Stomach smooth muscle (tissue), 2 donors: ENCODE measurements around the gene ELOVL7.
"Not testable (repeated sequence)": the region's sequence is repeated elsewhere in the genome, so short reads cannot be mapped to it uniquely, and the experiment has no call there.

Experiments
- H3K27ac ChIP-seq: one replicate; pipeline ENCODE4 v1.7.0; 2013; ENCODE audit warnings: mild to moderate bottlenecking, low read length, inconsistent platforms
- H3K27me3 ChIP-seq, 2 donors: one replicate each; pipeline ENCODE4 v1.7.0; 2013; ENCODE audit warnings: low read length in 2 of 2; ENCODE audit not compliant: insufficient read depth in 2 of 2, control insufficient read depth in 1 of 2
- H3K36me3 ChIP-seq, 2 donors: one replicate each; pipeline ENCODE4 v1.7.0; 2013; ENCODE audit warnings: low read length in 2 of 2; ENCODE audit not compliant: control insufficient read depth in 2 of 2, insufficient read depth in 2 of 2
- H3K4me1 ChIP-seq: one replicate; pipeline ENCODE4 v1.7.0; 2013; ENCODE audit warnings: low read length; ENCODE audit not compliant: control insufficient read depth, insufficient read depth
- H3K4me3 ChIP-seq, 2 donors: one replicate each; pipeline ENCODE4 v1.7.0; 2013; ENCODE audit warnings: low read length in 2 of 2
- H3K9ac ChIP-seq, 2 donors: one replicate each; pipeline ENCODE4 v1.7.0; 2013; ENCODE audit warnings: low read length in 2 of 2, mild to moderate bottlenecking in 1 of 2
- H3K9me3 ChIP-seq, 2 donors: one replicate each; pipeline ENCODE4 v1.7.0; 2013; ENCODE audit warnings: low read length in 2 of 2; ENCODE audit not compliant: control insufficient read depth in 2 of 2
- donor health status: healthy.
- donor health status: Pancreatic carcinoma.

ELOVL7 gene

DNA sequence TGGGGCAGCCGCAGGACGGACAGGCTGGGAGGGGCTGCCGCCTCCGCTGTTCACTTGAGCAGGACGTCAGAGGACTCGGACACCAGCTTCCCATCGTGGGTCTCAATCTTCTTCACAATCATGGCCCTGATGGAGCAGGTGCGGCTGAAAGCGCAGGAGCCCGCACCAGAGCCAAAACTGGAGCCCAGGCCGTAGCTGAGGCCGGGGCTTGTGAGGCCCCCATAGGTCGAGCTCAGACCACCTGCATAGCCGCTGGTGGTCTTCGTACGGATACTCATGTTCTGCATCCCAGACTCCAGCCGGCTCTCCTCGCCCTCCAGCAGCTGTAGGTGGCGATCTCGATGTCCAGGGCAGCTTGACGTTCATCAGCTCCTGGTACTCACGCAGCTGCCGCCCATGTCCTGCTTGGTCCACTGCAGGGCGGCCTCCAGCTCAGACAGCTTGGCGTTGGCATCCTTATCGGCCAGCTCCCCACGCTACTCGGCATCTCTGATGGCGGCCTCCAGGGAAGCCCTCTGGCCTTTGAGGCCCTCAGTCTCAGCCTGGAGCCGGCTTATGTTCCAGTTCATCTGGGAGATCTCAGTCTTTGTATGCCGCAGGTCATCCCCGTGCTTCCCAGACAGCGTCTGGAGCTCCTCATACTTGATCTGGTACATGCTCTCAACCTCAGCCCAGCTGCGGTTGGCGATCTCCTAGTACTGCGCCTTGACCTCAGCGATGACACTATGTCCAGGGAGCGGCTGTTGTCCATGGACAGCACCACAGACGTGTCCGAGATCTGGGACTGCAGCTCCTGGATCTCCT is 100.4 kb downstream of the ELOVL7 start:
- Histone ChIP-seq H3K27ac (no peak overlapping the region), H3K4me1 (no peaks in the 10 kb centered on the region), H3K9ac (no peak overlapping the region), H3K27me3 (no peaks in the 10 kb centered on the region), H3K36me3 (no peaks in the 10 kb centered on the region), H3K9me3 (peaks cover 0 to 3% of the 10 kb centered on the region in 2 donors), H3K4me3 (no peak overlapping the region)

DNA sequence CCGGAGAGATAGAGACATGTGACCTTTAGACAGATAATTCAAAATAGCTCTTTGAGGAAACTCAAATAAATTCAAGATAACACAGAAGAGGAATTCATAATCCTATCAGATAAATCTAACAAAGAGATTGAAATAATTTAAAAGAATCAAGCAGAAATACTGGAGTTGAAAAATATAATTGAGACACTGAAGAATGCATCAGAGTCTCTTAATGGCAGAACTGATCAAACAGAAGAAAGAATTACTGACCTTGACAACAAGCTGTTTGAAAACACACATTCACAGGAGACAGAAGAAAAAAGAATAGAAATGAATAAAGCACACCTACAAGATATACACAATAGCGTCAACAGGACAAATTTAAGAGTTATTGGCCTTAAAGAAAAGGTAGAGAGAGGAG is 103.7 kb downstream of the ELOVL7 start:
- no peaks in the 10 kb centered on the region for H3K27me3 ChIP-seq
- no peak overlapping the region for H3K4me3 ChIP-seq

GRCh38 chr5:60738933-60739332 is 105.1 kb downstream of the ELOVL7 start:
- no peak overlapping the region for H3K9ac ChIP-seq
- no peak overlapping the region for H3K27ac ChIP-seq
- H3K4me3 ChIP-seq: no peak overlapping the region
- H3K9me3 ChIP-seq: peaks cover 0 to 3% of the 10 kb centered on the region in 2 donors
- H3K27me3 ChIP-seq: no peaks in the 10 kb centered on the region
- no peaks in the 10 kb centered on the region for H3K4me1 ChIP-seq
- H3K36me3 ChIP-seq: no peaks in the 10 kb centered on the region

More for the DNA sequence above, 103.7 kb downstream of the ELOVL7 start:
- Histone ChIP-seq H3K9me3 (peaks cover 0 to 3% of the 10 kb centered on the region in 2 donors), H3K27ac (no peak overlapping the region), H3K36me3 (no peaks in the 10 kb centered on the region), H3K9ac (no peak overlapping the region), H3K4me1 (no peaks in the 10 kb centered on the region)

DNA sequence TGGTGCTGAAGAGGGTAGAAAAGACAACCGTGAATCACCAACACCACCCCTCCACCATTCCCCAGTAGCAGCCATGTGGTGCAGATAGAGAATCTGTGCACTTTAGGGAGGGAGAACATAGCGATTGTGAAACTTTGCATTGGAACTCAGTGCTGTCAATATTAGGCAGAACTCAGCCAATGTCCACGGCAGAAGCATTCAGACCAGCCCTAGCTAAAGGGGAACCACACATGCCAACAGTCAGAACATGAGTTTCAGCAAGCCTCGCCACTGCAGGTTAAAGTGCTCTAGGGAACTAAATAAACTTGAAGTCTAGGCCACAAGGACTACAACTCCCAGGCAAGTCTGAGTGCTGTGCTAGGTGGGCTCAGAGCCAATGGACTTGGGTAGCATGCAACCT is 105.6 kb downstream of the ELOVL7 start:
- H3K27ac ChIP-seq: no peak overlapping the region
- peaks cover 0 to 3% of the 10 kb centered on the region in 2 donors for H3K9me3 ChIP-seq
- H3K4me3 ChIP-seq: no peak overlapping the region
- H3K4me1 ChIP-seq: no peaks in the 10 kb centered on the region
- H3K27me3 ChIP-seq: no peaks in the 10 kb centered on the region
- H3K9ac ChIP-seq: no peak overlapping the region
- no peaks in the 10 kb centered on the region for H3K36me3 ChIP-seq

GRCh38 chr5:60730858-60731257 is 113.2 kb downstream of the ELOVL7 start:
- not testable (repeated sequence) for H3K9me3 ChIP-seq, H3K27me3 ChIP-seq, H3K4me1 ChIP-seq, H3K36me3 ChIP-seq, H3K27ac ChIP-seq, H3K4me3 ChIP-seq, H3K9ac ChIP-seq

GRCh38 chr5:60727033-60727679 is 116.9 kb downstream of the ELOVL7 start:
- Histone ChIP-seq H3K27me3 (no peaks in the 10 kb centered on the region), H3K9me3 (no peaks in the 10 kb centered on the region), H3K4me3 (no peak overlapping the region), H3K36me3 (no peaks in the 10 kb centered on the region), H3K27ac (no peak overlapping the region), H3K9ac (no peak overlapping the region), H3K4me1 (no peaks in the 10 kb centered on the region)

DNA sequence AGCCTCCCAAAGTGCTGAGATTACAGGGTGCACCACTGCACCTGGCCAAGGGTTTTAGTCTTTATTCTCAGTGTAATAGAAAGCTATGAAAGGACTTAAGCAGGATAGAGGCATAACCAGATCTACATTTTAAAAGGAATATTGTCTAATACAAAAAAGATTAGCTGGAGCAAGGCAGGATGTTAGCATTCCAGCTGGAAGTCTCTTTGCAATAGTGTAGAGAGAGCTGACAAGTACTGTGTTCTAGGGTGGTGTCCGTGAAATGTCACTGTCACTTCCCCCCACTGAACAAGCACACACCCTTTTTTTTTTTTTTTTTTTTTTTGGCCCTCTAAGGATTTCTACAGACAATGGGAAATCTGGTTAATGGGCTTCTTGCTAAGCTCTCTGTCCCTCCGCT is 119.9 kb downstream of the ELOVL7 start:
- Histone ChIP-seq H3K4me3 (no peak overlapping the region), H3K27ac (no peak overlapping the region), H3K36me3 (no peaks in the 10 kb centered on the region), H3K27me3 (no peaks in the 10 kb centered on the region), H3K9me3 (no peaks in the 10 kb centered on the region), H3K4me1 (no peaks in the 10 kb centered on the region), H3K9ac (no peak overlapping the region)

DNA sequence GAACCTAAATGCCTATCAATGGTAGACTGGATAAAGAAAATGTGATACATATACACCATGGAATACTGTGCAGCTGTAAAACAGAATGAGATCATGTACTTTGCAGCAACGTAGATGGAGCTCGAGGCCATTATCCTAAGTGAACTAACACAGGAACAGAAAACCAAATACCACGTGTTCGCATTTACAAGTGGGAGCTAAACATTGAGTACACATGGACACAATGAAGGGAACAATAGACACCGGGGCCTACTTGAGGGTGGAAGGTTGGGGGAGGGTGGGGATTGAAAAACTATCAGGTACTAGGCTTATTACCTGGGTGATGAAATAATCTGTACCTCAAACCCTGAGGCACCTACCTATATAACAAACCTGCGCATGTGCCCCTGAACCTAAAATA is 121.7 kb downstream of the ELOVL7 start:
- H3K27ac ChIP-seq: no peak overlapping the region
- H3K4me3 ChIP-seq: no peak overlapping the region
- no peaks in the 10 kb centered on the region for H3K9me3 ChIP-seq
- no peaks in the 10 kb centered on the region for H3K36me3 ChIP-seq
- H3K4me1 ChIP-seq: no peaks in the 10 kb centered on the region
- no peak overlapping the region for H3K9ac ChIP-seq
- H3K27me3 ChIP-seq: no peaks in the 10 kb centered on the region

DNA sequence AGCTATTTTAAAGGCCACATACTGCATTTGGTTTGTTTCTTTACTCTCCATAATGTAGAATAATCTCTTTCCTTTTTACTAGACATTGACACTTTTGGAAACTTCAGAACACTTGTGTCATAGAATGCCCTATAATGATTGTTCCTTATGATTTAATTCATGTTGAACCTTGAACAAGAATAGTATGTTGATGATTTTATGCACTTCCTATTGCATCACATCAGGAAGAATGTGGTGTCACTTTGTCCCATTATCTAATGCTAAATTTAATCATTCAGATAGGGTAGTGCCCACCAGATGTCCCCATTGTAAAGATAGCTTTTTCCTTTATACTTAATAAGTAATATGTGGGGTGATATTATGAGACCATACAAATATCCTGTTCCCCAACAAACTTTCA is 124.7 kb downstream of the ELOVL7 start:
- Histone ChIP-seq H3K36me3 (no peaks in the 10 kb centered on the region), H3K9me3 (no peaks in the 10 kb centered on the region), H3K27ac (no peak overlapping the region), H3K9ac (no peak overlapping the region), H3K4me3 (no peak overlapping the region), H3K4me1 (no peaks in the 10 kb centered on the region), H3K27me3 (no peaks in the 10 kb centered on the region)

GRCh38 chr5:60718166-60718892 is 125.7 kb downstream of the ELOVL7 start:
- no peaks in the 10 kb centered on the region for H3K36me3 ChIP-seq
- no peak overlapping the region for H3K9ac ChIP-seq
- H3K4me1 ChIP-seq: no peaks in the 10 kb centered on the region
- no peak overlapping the region for H3K4me3 ChIP-seq
- H3K9me3 ChIP-seq: no peaks in the 10 kb centered on the region
- H3K27me3 ChIP-seq: no peaks in the 10 kb centered on the region
- H3K27ac ChIP-seq: no peak overlapping the region
